HG03066 (cell line): ENCODE data around the gene DOHH.
"Not testable (repeated sequence)": the region's sequence is repeated elsewhere in the genome, so short reads cannot be mapped to it uniquely, and the experiment has no call there.

Experiments used
- ATAC-seq: cut with Tn5 transposase; IDR thresholded peaks from one replicate; pipeline ENCODE4 v1.9.1; 2021; ENCODE audit warnings: low read depth; ENCODE audit not compliant: unreplicated experiment

DOHH gene

DNA sequence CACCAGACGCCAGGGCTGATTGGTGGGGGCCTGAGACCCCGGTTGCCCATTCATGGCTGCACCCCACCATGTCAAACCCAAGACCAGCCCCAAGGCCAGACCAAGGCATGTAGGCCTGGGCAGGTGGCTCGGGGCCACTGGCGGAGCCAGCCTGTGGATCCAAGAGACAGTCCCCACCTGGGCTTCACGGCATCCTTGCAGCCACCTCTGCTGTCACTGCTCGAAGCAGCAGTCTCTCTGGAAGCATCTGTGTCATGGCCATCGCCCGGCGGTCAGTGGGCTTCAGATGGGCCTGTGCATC lies 34.7 kb upstream of the DOHH start:
- ATAC-seq, result no peak

DNA sequence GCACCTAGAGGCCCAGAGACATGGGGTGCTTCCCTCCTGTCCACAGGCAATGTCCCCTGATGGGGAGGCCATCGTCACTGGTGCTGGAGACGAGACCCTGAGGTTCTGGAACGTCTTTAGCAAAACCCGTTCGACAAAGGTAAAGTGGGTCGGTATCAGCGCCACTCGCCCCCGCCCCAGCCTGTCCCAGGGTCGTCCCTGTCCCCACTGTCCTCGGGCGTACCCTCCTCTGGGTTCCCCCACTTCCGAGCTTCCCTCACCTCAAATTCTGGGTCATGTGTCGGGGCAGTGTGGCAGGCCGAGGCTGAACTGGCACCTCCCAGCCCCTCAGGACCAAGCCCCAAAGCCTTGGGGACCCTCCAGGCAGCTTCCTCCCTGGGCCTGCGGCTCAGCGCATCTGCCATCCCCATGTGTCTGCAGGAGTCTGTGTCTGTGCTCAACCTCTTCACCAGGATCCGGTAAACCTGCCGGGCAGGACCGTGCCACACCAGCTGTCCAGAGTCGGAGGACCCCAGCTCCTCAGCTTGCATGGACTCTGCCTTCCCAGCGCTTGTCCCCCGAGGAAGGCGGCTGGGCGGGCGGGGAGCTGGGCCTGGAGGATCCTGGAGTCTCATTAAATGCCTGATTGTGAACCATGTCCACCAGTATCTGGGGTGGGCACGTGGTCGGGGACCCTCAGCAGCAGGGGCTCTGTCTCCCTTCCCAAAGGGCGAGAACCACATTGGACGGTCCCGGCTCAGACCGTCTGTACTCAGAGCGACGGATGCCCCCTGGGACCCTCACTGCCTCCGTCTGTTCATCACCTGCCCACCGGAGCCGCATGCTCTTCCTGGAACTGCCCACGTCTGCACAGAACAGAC lies 34.1 kb upstream of the DOHH start:
- ATAC-seq, result no peak

DNA sequence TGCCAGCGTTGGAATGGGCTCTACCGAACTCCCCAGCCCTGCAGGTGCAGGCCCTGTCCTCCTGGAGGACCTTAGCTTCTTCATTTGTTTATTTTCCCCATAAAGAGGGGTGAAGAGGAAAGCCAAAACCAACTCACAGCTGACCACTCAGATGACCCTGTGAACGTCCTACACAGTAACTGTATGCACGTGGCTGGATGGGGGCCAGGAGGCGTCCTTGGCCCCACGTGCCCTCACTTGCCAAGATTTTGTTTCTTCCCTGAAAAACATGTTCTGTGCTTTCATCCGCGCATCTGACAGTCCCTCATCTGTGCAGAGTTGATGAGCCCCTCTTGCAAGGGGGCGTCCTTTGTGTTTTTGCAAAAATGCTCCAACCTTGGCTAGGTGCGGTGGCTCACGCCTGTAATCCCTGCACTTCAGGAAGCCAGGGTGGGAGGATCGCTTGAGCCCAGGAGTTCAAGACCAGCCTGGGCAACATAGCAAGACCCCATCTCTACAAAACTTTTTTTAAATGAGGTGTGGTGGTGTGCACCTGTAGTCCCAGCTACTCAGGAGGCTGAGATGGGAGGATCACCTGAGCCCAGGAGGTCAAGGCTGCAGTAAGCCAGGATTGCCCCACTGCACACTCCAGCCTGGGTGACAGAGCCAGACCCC lies 33.2 kb upstream of the DOHH start:
- ATAC-seq, result no peak

DNA sequence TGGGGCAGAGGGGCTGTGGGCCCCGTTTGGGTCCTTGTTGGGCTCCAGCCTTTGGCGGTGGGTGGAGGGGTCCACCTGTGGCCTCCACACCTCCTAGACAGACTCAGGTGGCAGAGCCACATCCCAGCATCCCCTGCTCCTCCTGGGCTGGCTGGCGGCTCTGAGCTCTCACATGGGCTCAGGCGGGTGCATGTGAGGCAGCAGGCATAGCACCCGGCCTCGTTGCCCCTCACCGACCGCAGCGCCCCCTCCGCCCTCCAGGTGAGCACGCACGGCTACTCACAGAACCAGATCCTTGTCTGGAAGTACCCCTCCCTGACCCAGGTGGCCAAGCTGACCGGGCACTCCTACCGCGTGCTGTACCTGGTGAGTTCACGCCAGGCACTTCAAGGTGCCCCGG lies 32.6 kb upstream of the DOHH start:
- no peak for ATAC-seq

DNA sequence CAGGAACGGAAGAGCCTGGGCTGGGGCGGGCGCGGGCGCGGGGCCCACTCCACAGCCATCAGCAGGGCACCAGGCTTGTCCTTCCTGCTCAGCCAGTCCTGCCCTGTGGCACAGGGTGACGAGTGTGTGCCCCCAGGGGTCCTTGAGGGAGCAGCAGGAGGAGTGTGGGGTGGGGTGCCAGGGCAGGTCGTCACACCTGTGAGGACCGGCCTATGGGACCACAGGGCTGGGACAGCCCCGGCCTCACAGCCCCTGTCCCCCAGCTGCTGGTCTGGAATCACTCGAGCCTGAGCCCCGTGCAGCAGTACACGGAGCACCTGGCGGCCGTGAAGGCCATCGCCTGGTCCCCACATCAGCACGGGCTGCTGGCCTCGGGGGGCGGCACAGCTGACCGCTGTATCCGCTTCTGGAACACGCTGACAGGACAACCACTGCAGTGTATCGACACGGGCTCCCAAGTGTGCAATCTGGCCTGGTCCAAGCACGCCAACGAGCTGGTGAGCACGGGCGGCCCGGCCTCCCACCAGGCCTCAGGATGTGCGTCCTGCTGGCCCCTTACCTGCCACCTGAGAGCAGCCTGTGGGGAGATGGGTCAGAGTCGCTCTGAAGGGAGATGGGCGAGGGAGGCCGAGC lies 31.8 kb upstream of the DOHH start:
- no peak for ATAC-seq

DNA sequence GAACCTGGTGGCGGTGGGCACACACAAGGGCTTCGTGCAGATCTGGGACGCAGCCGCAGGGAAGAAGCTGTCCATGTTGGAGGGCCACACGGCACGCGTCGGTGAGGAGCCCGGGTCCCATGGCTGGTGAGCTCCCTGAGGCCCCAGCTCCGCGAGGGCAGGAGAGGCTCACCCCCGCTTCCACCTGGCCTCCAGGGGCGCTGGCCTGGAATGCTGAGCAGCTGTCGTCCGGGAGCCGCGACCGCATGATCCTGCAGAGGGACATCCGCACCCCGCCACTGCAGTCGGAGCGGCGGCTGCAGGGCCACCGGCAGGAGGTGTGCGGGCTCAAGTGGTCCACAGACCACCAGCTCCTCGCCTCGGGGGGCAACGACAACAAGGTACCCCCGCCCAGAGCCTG lies 31.2 kb upstream of the DOHH start:
- ATAC-seq, result no peak

DNA sequence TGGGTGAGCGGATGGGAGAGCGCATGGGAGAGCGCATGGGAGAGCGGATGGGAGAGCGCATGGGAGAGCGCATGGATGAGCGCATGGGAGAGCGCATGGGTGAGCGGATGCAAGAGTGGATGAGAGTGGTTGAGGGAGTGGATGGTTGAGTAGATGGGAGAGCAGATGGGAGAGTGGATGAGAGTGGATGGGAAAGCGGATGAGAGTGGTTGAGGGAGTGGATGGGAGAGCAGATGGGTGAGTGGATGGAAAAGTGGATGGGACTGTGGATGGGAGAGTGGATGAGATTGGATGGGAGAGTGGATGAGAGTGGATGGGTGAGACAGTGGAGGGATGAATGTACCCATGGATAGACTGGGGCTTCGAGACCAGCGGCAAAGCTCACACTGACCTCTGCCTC lies 29.9 kb upstream of the DOHH start:
- no peak for ATAC-seq

DNA sequence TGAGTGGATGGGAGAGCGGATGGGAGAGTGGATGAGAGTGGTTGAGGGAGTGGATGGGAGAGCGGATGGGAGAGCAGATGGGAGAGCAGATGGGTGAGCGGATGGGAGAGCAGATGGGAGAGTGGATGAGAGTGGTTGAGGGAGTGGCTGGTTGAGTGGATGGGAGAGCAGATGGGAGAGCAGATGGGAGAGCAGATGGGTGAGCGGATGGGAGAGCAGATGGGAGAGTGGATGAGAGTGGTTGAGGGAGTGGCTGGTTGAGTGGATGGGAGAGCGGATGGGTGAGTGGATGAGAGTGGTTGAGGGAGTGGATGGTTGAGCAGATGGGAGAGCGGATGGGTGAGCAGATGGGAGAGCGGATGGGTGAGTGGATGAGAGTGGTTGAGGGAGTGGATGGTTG lies 28.8 kb upstream of the DOHH start:
- not testable (repeated sequence) for ATAC-seq

DNA sequence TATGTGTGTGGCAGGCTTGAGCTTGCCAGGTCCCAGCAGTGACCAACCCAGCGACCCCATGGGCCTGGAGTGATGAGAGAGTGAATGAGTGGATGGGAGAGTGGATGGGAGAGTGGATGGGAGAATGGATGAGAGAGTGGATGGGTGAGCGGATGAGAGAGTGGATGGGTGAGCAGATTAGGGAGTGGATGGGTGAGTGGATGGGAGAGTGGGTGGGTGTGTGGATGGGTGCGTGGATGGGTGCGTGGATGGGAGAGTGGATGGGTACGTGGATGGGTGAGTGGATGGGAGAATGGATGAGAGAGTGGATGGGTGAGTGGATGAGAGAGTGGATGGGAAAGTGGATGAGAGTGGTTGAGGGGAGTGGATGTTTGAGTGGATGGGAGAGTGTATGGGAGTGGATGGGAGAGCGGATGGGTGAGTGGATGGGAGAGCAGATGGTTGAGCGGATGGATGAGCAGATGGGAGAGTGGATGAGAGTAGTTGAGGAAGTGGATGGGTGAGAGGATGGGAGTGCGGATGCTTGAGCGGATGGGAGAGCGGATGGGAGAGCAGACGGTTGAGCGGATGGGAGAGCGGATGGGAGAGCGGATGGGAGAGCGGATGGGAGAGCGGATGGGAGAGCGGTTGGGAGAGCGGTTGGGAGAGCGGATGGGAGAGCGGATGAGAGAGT lies 28.2 kb upstream of the DOHH start:
- no peak for ATAC-seq

DNA sequence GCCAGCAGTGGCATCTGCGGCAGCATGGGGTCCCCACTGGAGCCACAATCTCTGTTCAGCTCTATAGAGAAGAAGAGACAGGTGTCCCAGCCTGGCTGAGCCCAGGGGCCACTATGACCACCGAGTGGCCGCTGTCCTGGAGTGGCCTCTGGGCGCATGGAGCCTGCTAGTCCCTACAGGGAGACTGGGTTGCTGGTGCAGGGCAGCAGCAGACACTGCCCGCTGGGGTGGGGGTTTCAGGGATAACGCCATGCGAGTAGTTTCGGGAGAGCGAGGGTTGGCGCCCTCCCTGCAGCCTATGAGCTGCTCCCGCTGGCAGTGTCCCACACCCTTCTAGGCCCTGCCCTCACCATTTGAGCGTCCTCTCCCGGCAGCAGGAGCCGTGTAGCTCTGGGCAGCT lies 27.6 kb upstream of the DOHH start:
- ATAC-seq, result no peak

DNA sequence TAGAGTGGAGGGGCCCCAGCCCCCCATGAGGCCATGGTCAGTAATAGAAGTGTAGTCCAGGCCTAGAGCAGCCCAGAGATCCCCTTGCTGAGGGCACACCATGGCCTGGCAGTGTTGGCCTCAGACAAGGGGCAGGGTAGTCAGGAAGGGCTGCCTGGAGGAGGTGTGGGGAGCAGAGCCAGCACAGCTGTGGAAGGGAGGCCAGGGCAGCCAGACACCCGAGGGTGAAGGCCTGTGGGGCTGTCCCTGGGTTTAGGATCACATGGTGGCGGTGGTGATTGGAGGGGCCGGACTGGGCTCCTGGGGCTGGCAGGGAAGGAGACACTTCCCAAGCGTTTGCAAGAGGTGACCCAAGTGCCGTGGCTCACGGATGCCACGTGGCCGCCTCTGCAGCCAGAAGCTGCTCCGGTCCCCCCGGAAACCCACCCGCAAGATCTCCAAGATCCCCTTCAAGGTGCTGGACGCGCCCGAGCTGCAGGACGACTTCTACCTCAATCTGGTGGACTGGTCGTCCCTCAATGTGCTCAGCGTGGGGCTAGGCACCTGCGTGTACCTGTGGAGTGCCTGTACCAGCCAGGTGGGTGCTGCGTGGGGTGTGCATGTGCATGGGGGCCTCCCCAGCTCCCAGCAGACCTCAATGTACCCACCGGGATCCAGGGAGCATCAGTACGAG lies 26.9 kb upstream of the DOHH start:
- ATAC-seq, result no peak

DNA sequence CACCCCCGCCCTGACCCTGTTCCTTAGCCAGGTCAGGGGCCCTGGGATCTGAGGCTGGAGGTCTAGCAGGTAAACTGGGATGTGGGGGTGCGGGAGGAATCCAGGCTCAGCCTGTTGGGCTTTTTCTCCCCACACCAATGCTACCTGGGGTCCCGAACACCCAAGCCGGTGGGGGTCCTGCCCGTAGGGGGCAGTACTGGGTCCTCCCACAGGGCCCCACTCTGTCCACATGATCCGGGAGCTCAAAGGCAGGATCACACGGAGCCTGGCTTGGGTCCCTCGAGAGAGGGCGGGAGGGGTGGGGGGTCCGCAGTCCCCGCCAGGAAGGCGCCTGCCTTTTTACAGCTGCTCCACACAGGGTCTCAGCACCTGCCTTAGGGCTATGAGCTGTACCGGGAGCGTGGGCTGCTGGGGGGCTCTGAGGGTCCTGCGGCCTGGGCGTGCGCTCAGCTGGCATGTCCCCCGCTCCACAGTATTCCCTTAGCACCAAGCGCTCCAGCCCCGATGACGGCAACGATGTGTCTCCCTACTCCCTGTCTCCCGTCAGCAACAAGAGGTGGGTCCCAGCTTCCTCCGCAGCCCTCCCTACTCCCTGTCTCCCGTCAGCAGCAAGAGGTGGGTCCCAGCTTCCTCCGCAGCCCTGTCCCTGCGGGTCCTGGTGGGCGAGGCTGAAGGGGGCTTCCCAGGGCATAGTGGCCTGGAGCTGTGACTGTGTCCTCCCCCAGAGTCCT lies 26.2 kb upstream of the DOHH start:
- no peak for ATAC-seq

DNA sequence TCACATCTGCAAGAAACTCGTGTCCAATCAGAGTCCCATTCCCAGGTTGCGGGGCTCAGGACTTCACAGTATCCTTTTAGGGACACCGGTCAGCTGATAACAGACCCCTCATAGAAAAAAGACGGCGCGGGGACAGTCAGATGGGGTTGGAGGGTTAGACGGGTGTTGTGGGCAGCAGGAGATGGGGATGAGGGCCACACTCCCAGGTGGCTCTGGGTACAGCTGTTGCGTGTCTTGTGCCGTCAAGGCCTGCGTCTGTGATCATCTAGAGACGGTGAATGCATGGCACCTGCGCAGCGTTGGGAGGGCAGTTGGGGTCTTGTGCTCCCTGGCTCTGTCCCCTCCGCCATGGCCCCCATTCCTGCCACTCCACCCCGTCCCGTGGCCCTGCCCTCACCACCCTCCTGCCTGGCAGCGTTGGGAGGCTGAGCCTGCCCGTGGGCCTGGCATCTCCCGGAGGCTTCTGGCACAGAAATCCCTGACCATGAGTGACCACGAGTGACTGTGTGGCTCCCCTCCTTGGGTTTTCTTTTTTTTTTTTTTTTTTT lies 24.5 kb upstream of the DOHH start:
- ATAC-seq, result no peak

DNA sequence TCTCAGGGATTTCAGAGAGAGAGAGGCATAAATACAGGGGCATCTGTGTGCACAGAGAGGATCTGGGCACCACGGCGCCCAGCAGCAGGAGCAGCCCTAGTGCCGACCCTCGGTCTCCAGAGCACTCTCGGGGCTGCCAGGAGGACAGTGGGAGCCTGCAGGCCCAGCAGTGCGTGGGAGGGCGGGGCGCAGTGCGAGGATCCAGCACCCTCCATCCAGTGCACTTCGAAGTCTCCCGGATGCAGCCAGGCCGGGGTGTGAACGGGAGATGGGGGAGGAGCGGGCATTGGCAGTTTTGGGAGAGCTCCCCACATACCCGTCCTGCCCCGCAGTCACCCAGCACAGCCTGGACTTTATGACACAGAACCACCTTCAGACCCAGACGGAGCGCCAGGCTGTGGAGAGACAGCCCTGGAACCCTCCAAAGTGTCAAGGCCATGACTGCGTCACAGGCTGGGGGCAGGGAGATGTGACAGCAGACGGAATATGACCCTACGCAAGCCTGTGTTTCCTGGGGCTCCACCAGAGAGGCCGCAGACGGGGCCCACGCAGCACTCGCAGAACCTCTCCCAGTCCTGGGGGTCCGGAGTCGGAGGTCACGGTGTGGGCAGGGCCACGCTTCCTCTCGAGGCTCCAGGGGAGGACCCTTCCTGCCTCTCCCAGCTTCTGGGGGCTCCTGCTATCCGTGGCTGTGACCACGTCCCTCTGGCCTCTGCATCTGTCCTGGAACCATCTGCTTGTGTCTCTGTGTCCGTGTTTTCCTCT lies 23.8 kb upstream of the DOHH start:
- ATAC-seq, result no peak

DNA sequence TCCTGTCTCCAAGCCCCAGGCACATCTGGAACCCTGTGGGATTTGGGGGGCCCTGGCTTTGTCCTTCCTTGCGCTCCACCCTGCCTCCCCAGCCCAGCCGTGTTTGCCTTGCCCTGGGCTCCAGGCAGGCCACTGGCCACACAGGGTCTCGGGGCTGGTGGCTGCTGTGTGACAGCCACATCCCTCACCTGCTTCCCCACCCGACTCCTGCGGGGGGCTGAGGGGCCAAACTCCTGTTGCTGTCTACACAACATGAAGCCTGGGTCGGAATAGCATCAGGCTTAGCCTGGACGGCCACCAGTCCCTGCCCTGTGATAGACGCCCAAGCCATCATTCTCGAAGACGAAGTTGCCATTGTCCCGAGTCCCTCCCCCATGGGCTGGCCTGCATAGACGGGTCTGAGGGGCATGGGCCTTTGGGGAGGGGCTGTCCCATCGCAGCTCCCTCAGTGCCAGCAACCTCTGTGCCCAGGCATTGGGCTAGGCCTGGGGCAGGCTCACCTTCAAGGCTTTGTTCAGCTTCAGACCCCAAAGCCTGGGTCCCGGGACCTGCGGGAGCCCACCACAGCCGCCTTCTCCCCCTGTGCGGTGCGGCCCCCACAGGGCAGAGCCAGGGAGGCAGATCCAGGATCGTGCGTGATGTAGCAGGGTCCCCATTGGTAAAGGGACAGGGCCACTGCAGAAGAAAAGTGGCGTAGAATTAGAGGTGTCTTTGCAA lies 23.0 kb upstream of the DOHH start:
- no peak for ATAC-seq

DNA sequence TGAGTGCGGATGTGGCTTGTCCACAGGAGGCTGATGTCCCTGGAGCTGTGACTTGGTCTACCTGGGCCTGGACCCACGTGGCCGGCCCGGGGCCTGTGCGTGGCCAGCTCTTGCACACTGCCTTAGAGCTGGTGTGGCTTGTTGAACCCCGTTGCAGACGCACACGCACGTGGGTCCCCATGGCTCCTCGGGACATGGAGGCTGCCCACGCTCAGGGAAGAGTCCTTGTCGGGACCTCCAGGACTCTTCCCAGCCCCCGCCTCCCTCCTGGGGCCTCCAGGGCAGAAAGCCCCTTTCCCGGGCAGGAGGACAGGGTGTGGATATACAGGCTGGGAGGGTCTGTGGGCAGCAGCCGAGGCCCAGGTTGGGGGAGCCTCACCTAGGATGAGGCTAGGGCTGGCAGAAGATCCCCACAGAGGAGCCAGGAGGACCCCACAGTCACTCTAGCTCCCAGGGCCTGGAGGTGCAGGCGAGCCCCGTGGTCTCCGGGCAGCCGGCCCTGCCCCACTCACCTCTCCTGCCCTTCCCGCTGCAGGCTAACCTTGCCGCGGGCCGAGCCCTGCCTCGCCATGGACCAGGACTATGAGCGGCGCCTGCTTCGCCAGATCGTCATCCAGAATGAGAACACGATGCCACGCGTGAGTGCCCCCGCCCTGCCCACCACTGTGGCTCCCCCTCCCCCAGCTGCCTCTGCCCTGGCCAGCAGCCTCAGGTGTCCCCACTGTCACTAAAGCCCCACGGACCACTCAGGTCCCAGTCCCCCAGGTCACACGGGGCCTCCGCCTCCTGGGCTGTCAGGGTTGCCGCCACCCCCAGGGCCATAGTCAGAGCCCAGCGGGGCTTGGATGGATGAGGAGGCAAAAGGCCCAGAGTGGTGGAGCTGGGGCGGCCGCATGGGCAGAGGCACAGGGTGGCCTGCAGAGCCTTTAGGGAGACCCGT lies 22.2 kb upstream of the DOHH start:
- no peak for ATAC-seq

DNA sequence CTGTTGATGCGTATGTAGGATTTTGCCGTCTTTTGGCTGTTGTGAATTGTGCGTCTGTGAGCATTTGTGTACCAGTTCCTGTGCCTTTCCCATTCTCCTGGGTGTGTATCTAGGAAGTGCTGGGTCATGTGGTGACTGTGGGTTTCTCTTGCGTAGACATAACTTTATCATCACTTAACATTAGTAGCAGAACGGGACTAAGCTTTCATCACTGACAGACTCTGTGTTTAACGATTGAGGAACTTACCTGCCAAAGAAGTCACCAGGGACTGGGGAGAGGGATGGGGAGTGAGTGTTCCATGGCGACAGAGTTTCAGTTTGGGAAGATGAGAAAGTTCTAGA lies 20.6 kb upstream of the DOHH start:
- no peak for ATAC-seq
